KOPT-K1 (cell line): ENCODE measurements around the gene FAM9C.
"Not testable (repeated sequence)": the region's sequence is repeated elsewhere in the genome, so short reads cannot be mapped to it uniquely, and the experiment has no call there.

Experiments used
- H3K27ac ChIP-seq: fragments of 200-600 bp; sonication (generic); 2 replicates; pipeline ENCODE4 v1.5.1; 2016; ENCODE audit warnings: antibody characterized with exemption, mild to moderate bottlenecking, low read depth, low read length; ENCODE audit not compliant: poor library complexity, severe bottlenecking
- H3K36me3 ChIP-seq: fragments of 200-600 bp; sonication (generic); 2 replicates; pipeline ENCODE4 v1.5.1; 2017; ENCODE audit warnings: antibody characterized with exemption, mild to moderate bottlenecking, low read length, moderate library complexity; ENCODE audit not compliant: insufficient read depth
- H3K9me3 ChIP-seq: fragments of 200-600 bp; sonication (generic); 2 replicates; pipeline ENCODE4 v1.5.1; 2017; ENCODE audit warnings: antibody characterized with exemption, low read length, mild to moderate bottlenecking; ENCODE audit not compliant: insufficient read depth, poor library complexity, severe bottlenecking

The FAM9C gene

DNA sequence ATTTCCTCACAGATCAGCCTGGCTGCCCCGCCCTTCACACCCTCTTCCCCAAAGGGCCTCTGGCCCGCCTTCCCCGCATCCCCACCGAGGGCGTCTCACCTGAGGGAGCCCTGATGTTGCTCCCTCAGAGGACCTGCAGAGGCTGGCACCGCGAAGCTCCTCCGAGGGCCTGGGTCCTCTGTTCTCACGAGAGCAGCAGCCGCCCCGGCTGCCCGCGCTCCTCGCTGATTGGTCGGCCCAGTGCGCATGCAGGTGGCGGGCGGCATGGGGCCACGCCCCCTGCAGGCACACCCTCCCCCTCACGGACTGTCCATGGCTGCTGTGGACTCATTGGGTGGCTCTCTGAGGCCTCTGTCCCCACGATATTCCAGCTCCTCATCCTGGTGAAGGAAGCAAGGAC lies at the start of gene FAM9C:
Gene FAM9C, minus strand, starts transcription at position 180 of the 400 bp plus-strand sequence. CDS start 831 bp downstream, outside the sequence.
- H3K9me3 ChIP-seq: no peaks in the 10 kb centered on the region
- H3K36me3 ChIP-seq: no peaks in the 10 kb centered on the region
- H3K27ac ChIP-seq: no peak within 1 kb of the TSS

- Histone ChIP-seq H3K9me3 (peaks cover 6% of the 10 kb centered on the region), H3K27ac (peak overlapping the region; percentile 100)
Measured at GRCh38 chrX:13093529-13094140, 49.2 kb upstream of the FAM9C start.

GRCh38 chrX:13092455-13092941 lies 48.1 kb upstream of the FAM9C start:
- no peaks in the 10 kb centered on the region for H3K36me3 ChIP-seq
- H3K27ac ChIP-seq: peak overlapping the region; percentile 100

More at GRCh38 chrX:13093529-13094140, 49.2 kb upstream of the FAM9C start:
- H3K36me3 ChIP-seq: no peaks in the 10 kb centered on the region

GRCh38 chrX:13091111-13091765 lies 46.8 kb upstream of the FAM9C start:
- no peaks in the 10 kb centered on the region for H3K36me3 ChIP-seq
- peak overlapping the region; percentile 100 for H3K27ac ChIP-seq
- no peaks in the 10 kb centered on the region for H3K9me3 ChIP-seq

More at GRCh38 chrX:13092455-13092941, 48.1 kb upstream of the FAM9C start:
- H3K9me3 ChIP-seq: no peaks in the 10 kb centered on the region

DNA sequence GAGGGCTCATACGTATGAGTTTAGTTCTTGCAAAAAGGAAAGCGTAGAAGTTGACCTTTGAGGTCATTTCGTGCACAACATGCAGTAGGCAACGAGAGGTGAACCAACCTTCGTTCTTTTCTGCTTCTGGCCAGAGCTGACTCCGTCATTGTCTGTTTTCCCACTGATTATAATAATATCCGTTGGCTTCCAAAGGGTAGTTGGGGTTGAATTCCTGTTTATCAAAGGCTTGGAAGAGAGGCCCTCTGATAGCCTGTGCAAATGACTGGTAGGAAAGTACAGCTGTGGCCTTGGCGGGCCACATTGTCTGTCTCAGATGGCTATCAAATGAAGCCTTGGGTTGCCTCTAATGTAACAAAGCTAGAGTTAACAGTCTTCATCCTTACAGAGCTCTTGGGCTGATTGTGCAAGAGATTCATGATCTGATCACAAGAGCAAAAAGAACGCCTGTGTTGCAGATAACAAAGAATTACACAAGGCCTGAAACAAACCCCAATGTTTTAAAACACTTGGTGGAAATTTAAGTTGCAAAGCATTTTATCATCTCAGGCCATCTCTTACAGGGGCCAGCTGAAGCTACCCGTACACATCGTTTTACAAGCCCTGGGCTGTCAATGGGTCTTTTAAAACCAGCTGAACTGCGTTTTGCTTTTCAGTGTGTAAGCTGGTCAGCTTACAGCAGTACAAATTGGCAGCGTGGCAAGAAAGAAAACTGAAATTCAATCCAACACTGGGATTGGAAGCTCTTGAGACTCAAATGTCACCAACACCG lies 46.1 kb upstream of the FAM9C start:
- no peaks in the 10 kb centered on the region for H3K9me3 ChIP-seq
- H3K27ac ChIP-seq: peak overlapping the region; percentile 100
- no peaks in the 10 kb centered on the region for H3K36me3 ChIP-seq

DNA sequence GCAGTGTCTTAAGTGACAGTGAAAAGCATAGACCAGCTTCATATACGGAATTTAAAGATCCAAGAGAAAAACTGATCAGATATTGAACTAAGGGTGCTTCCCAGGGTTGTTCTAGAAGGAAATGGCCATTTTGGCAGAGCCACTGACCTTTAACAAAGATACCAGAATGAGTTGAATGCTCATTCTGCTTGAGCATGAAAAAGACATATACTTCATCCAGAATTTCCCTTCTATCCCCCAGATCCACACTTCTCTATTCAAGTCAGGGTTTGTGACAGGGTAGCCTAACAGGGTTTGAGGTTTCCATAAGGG lies 45.6 kb upstream of the FAM9C start:
- Histone ChIP-seq H3K27ac (peak overlapping the region; percentile 100), H3K9me3 (no peaks in the 10 kb centered on the region), H3K36me3 (no peaks in the 10 kb centered on the region)

- Histone ChIP-seq H3K27ac (peak overlapping the region; percentile 100), H3K36me3 (no peaks in the 10 kb centered on the region), H3K9me3 (no peaks in the 10 kb centered on the region)
Measured at GRCh38 chrX:13088156-13088487, 43.7 kb upstream of the FAM9C start.

- Histone ChIP-seq H3K9me3 (no peaks in the 10 kb centered on the region), H3K36me3 (no peaks in the 10 kb centered on the region), H3K27ac (peak overlapping the region; percentile 100)
Measured at GRCh38 chrX:13087322-13088155, 43.1 kb upstream of the FAM9C start.

DNA sequence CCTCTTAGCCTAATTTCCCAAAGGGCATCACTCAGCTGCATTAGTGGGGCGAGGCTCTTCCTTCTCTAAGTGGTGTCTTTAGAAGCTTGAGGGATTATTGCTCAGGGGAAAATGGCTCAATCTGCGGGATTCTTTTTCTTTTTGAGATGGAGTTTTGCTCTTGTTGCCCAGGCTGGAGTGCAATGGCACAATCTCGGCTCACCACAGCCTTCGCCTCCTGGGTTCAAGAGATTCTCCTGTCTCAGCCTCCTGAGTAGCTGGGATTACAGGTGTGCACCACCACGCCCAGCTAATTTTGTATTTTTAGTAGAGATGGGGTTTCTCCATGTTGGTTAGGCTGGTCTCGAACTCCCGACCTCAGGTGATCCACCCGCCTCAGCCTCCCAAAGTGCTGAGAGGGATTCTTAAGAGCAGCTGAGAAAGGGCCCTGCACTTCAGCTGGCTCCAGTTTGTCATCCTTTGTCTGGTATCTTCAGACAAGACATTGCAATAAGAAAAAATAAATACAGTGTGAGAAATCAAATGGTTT lies 42.4 kb upstream of the FAM9C start:
- not testable (repeated sequence) for H3K9me3 ChIP-seq
- H3K27ac ChIP-seq: peak overlapping the region; percentile 100

DNA sequence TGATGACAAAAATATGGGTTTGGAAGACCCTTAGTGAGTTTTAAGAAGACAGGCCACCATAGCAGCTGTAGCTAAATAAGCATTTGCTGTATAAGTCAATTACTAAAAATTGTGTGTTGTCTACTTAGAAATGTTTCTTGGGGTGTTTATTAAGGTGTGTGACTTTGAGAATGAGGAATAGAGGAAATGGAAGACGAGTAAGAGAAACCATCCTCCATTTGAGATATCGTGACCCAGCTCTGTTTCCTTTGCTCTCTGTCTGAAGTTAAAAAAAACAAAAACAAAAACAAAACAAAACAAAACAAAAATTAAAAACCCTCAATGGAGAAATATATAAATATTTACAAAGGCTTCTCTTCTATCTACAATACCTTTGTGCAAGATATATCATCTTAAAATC lies 41.7 kb upstream of the FAM9C start:
- Histone ChIP-seq H3K27ac (peak overlapping the region; percentile 100), H3K9me3 (no peaks in the 10 kb centered on the region), H3K36me3 (no peaks in the 10 kb centered on the region)

More for the DNA sequence above, 42.4 kb upstream of the FAM9C start:
- H3K36me3 ChIP-seq: not testable (repeated sequence)

GRCh38 chrX:13085526-13085925 lies 41.1 kb upstream of the FAM9C start:
- Histone ChIP-seq H3K36me3 (no peaks in the 10 kb centered on the region), H3K27ac (peak overlapping the region; percentile 100)

DNA sequence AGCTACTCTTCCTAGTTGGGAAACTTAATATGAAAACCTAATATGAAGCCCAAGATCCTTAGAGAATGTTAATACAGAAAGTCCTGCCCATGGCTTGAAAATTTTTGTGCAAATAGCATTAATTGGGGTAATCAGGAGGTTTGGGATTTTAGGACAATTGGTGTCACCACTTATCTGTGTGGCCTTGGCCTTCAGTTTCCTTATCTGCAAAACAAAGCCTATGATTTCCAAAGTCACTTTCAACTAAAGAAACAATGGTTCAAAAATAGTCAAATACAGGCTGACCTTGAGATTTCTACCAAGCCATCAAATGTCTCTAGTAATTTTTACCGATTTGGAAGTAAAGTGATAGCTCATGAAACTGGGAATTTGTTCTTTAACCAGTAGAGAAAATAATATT lies 40.2 kb upstream of the FAM9C start:
- H3K36me3 ChIP-seq: no peaks in the 10 kb centered on the region
- H3K27ac ChIP-seq: peak overlapping the region; percentile 100
- H3K9me3 ChIP-seq: no peaks in the 10 kb centered on the region

More at GRCh38 chrX:13085526-13085925, 41.1 kb upstream of the FAM9C start:
- H3K9me3 ChIP-seq: no peaks in the 10 kb centered on the region

DNA sequence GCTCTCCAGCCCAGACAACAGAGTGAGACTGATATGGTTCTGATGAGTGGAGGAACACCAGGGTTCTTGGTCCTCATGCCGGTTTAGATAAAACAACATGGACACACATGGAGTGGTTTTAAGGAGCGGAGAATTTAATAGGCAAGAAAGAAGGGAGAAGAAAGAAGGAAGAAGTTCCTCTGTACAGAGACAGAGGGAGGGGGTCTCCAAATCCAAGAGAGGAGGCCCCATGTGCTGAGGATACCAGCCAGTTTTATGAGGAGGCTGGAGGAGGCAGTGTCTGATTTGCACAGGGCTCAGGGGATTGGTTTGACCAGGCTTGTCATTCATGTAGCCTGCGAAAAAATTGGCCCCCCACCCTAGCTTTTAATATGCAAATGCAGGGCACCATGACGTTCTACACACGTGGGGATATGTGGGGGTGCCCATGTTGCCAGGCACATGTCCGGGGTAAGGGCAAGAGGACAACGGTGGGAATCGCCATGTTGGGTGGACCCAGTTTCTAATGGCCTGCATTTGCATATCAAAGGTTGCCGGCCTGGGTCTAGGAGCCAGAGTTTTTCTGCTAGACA lies 39.4 kb upstream of the FAM9C start:
- H3K27ac ChIP-seq: peak overlapping the region; percentile 100
- not testable (repeated sequence) for H3K36me3 ChIP-seq, H3K9me3 ChIP-seq
